SU-DHL-6 (cell line): ENCODE results near the gene SFMBT2.

Experiments used
- H2AFZ ChIP-seq: fragments of 200-600 bp; sonication (generic); 2 replicates; pipeline ENCODE4 v1.6.1; 2014; ENCODE audit warnings: low read depth, mild to moderate bottlenecking, moderate library complexity, mixed read lengths, antibody characterized with exemption, low read length; ENCODE audit not compliant: severe bottlenecking
- H3F3A ChIP-seq: fragments of 200-600 bp; shearing (Covaris generic); 2 replicates; pipeline ENCODE4 v1.6.0; 2016; ENCODE audit warnings: antibody characterized with exemption, mild to moderate bottlenecking; ENCODE audit not compliant: insufficient read depth
- H3K27ac ChIP-seq: fragments of 200-600 bp; sonication (generic); 2 replicates; pipeline ENCODE4 v1.5.1; 2016; ENCODE audit warnings: low read depth, mild to moderate bottlenecking, low read length, moderate library complexity, mixed read lengths
- H3K27me3 ChIP-seq: fragments of 200-600 bp; sonication (generic), shearing (Covaris generic); 2 replicates; pipeline ENCODE4 v1.6.0; 2014; ENCODE audit warnings: mild to moderate bottlenecking, low read length
- H3K36me3 ChIP-seq: fragments of 200-600 bp; sonication (generic); 2 replicates; pipeline ENCODE4 v1.6.1; 2014; ENCODE audit warnings: mild to moderate bottlenecking, low read length, mixed read lengths
- H3K4me2 ChIP-seq: fragments of 300-600, 200-600 bp; shearing (Covaris generic), sonication (generic); 2 replicates; pipeline ENCODE4 v1.6.0; 2014; ENCODE audit warnings: low read length, low read depth, mild to moderate bottlenecking; ENCODE audit not compliant: poor library complexity, severe bottlenecking
- H3K4me3 ChIP-seq: fragments of 200-600 bp; sonication (generic); 2 replicates; pipeline ENCODE4 v1.5.1; 2014; ENCODE audit warnings: antibody characterized with exemption, low read length, mild to moderate bottlenecking, mixed read lengths; ENCODE audit not compliant: insufficient read depth, poor library complexity, severe bottlenecking
- H3K79me2 ChIP-seq: fragments of 200-600 bp; sonication (generic); 2 replicates; pipeline ENCODE4 v1.6.1; 2014; ENCODE audit warnings: mild to moderate bottlenecking, low read length, moderate library complexity; ENCODE audit not compliant: insufficient read depth
- H3K9ac ChIP-seq: fragments of 200-600 bp; sonication (generic); 2 replicates; pipeline ENCODE4 v1.7.0; 2014; ENCODE audit warnings: mild to moderate bottlenecking, low read length
- H3K9me2 ChIP-seq: fragments of 200-600 bp; sonication (generic); replicated peaks from 2 replicates; pipeline ENCODE4 v1.6.1; 2014; ENCODE audit warnings: low read length; ENCODE audit not compliant: insufficient read depth
- H3K9me3 ChIP-seq: fragments of 200-600 bp; sonication (generic); 2 replicates; pipeline ENCODE4 v1.6.1; 2014; ENCODE audit warnings: low read length, mixed read lengths; ENCODE audit not compliant: insufficient read depth
- H4K20me1 ChIP-seq: fragments of 200-600 bp; sonication (generic); 2 replicates; pipeline ENCODE4 v1.6.1; 2014; ENCODE audit warnings: low read depth, mild to moderate bottlenecking, antibody characterized with exemption, low read length, moderate library complexity, mixed read lengths
- CTCF ChIP-seq: fragments of 200-600 bp; sonication (generic); IDR thresholded peaks from one replicate; pipeline ENCODE4 v1.5.1; 2017; ENCODE audit warnings: antibody characterized with exemption, mild to moderate bottlenecking, low read length, moderate library complexity; ENCODE audit not compliant: insufficient read depth, poor library complexity, severe bottlenecking
- EZH2phosphoT487 ChIP-seq: fragments of 200-600 bp; sonication (generic), shearing (Covaris generic); conservative IDR thresholded peaks from 2 replicates; pipeline ENCODE4 v1.6.1; 2018; ENCODE audit warnings: mild to moderate bottlenecking, antibody characterized with exemption, low read length, moderate library complexity, mixed read lengths

The SFMBT2 gene

DNA sequence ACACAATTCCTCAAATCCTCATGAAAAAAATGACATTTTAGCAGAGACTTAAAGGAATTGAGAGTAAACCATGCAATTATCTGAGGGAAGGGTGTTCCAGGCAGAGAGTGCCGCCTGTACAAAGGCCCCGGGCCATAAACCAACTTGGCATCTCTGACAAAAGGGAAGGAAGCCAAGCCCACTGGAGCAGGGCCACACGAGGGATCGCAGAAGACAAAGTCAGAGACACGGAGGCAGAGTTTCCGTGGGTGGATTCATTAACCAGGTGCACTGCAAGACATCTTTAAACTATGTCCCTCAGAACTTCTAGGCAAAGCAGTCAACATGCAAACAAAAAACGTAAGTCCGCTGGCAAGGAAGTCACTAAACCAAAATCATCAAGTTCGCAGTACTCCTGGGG is 92.0 kb downstream of the SFMBT2 start:
- Histone ChIP-seq H3K27me3 (no peaks in the 10 kb centered on the region), H3K9me2 (no peaks in the 10 kb centered on the region), H3K36me3 (peaks cover 6% of the 10 kb centered on the region; the same call in 1 of the 2 replicates), H3K4me3 (no peak overlapping the region), H3K27ac (no peak overlapping the region), H3K9me3 (0 out of 2 replicates have a peak, but pooled peaks cover 4% of the 10 kb centered on the region), H3F3A (no peaks in the 10 kb centered on the region), H3K4me2 (no peak overlapping the region), H3K9ac (no peak overlapping the region), H2AFZ (no peak overlapping the region), H3K79me2 (peaks cover 21% of the 10 kb centered on the region; the same call in 1 of the 2 replicates), H4K20me1 (no peaks in the 10 kb centered on the region)
- TF ChIP-seq EZH2phosphoT487: no peak
- TF ChIP-seq CTCF: no peak

- TF ChIP-seq CTCF (no peak), EZH2phosphoT487 (no peak)
- Histone ChIP-seq H3K4me2 (no peak overlapping the region), H2AFZ (no peak overlapping the region)
These were observed 92.9 kb downstream of the SFMBT2 start for GRCh38 chr10:7317786-7318446.

DNA sequence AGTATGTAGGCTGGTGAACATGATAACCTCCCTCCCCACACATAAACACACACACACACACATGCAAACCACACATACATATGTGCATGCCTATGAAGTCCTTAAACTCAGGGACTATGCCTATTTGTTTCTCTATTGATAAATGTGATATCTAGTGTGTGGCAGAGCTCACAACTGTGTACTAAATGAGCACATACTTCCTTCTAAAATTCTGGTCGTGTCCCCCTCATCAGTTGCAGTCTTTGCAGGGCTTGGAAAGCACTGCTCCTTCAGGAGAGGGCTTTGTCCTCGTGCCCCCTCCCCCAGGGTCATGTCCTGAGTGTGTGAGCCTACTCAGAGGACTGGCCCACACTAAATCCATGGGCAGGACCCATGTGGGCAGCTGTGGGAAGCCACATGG is 94.0 kb downstream of the SFMBT2 start:
- TF ChIP-seq CTCF (no peak), EZH2phosphoT487 (no peak)
- Histone ChIP-seq H3K27me3 (no peaks in the 10 kb centered on the region), H3K79me2 (peaks cover 29% of the 10 kb centered on the region; the same call in 1 of the 2 replicates), H4K20me1 (no peaks in the 10 kb centered on the region), H2AFZ (no peak overlapping the region), H3K4me3 (no peak overlapping the region), H3K27ac (no peak overlapping the region), H3K36me3 (0 out of 2 replicates have a peak, but pooled peaks cover 4% of the 10 kb centered on the region), H3K9ac (no peak overlapping the region), H3K9me2 (no peaks in the 10 kb centered on the region), H3K4me2 (no peak overlapping the region), H3F3A (no peaks in the 10 kb centered on the region), H3K9me3 (no peaks in the 10 kb centered on the region)

More at GRCh38 chr10:7317786-7318446, 92.9 kb downstream of the SFMBT2 start:
- Histone ChIP-seq H3K27ac (no peak overlapping the region), H4K20me1 (no peaks in the 10 kb centered on the region), H3F3A (no peaks in the 10 kb centered on the region), H3K27me3 (no peaks in the 10 kb centered on the region), H3K9ac (no peak overlapping the region), H3K79me2 (peaks cover 24% of the 10 kb centered on the region; the same call in 1 of the 2 replicates), H3K9me3 (0 out of 2 replicates have a peak, but pooled peaks cover 4% of the 10 kb centered on the region), H3K4me3 (no peak overlapping the region), H3K9me2 (no peaks in the 10 kb centered on the region), H3K36me3 (0 out of 2 replicates have a peak, but pooled peaks cover 5% of the 10 kb centered on the region)
